Fibroblast of the conjunctiva (primary cell): ENCODE data around the gene ADAMTS19.
"Not testable (repeated sequence)": the region's sequence is repeated elsewhere in the genome, so short reads cannot be mapped to it uniquely, and the experiment has no call there.

ENCODE experiments used
- DNase-seq: peaks from one replicate; pipeline ENCODE4 v3.0.0-alpha.2; 2010; ENCODE audit warnings: low read depth

Gene ADAMTS19

GRCh38 chr5:129459777-129460671, at the start of gene ADAMTS19:
Gene ADAMTS19, plus strand, starts transcription at chr5:129460298. Its CDS starts 94 bp downstream, at chr5:129460392.
- peak; percentile 18 for DNase-seq

- no peak for DNase-seq
Measured at GRCh38 chr5:129410488-129410887, 49.6 kb upstream of the ADAMTS19 start.

GRCh38 chr5:129412721-129413120, 47.4 kb upstream of the ADAMTS19 start:
- no peak for DNase-seq

GRCh38 chr5:129413570-129413969, 46.5 kb upstream of the ADAMTS19 start:
- no peak for DNase-seq

GRCh38 chr5:129419292-129419691, 40.8 kb upstream of the ADAMTS19 start:
- no peak for DNase-seq

GRCh38 chr5:129425031-129425430, 35.1 kb upstream of the ADAMTS19 start:
- no peak for DNase-seq

GRCh38 chr5:129426071-129426470, 34.0 kb upstream of the ADAMTS19 start:
- no peak for DNase-seq

- DNase-seq, result not testable (repeated sequence)
Measured at GRCh38 chr5:129428636-129429035, 31.5 kb upstream of the ADAMTS19 start.

GRCh38 chr5:129431406-129431805, 28.7 kb upstream of the ADAMTS19 start:
- DNase-seq, result no peak

GRCh38 chr5:129438322-129438721, 21.8 kb upstream of the ADAMTS19 start:
- no peak for DNase-seq

- no peak for DNase-seq
Measured at GRCh38 chr5:129440424-129440823, 19.7 kb upstream of the ADAMTS19 start.

- no peak for DNase-seq
Measured at GRCh38 chr5:129441096-129441495, 19.0 kb upstream of the ADAMTS19 start.

- no peak for DNase-seq
Measured at GRCh38 chr5:129445379-129445778, 14.7 kb upstream of the ADAMTS19 start.

GRCh38 chr5:129447968-129448367, 12.1 kb upstream of the ADAMTS19 start:
- no peak for DNase-seq

GRCh38 chr5:129448654-129449053, 11.4 kb upstream of the ADAMTS19 start:
- no peak for DNase-seq

GRCh38 chr5:129454461-129454860, 5.6 kb upstream of the ADAMTS19 start:
- no peak for DNase-seq

GRCh38 chr5:129459450-129459776, 685 bp upstream of the ADAMTS19 start:
- DNase-seq, result no peak

GRCh38 chr5:129460672-129460935, 506 bp downstream of the ADAMTS19 start:
- DNase-seq, result no peak

GRCh38 chr5:129460936-129461710, 1.0 kb downstream of the ADAMTS19 start:
- DNase-seq, result no peak

GRCh38 chr5:129461711-129462332, 1.7 kb downstream of the ADAMTS19 start:
- no peak for DNase-seq

- DNase-seq, result no peak
Measured at GRCh38 chr5:129465776-129466344, 5.8 kb downstream of the ADAMTS19 start.

- DNase-seq, result no peak
Measured at GRCh38 chr5:129474544-129474943, 14.4 kb downstream of the ADAMTS19 start.

GRCh38 chr5:129476751-129477150, 16.7 kb downstream of the ADAMTS19 start:
- no peak for DNase-seq
